Hepatocyte (in vitro differentiated cells): ENCODE results near the gene SRC. TPM values are rescaled to one million over a fixed set of nuclear protein-coding genes. Genes with fewer than 3 reads are reported as not detected.
A peak's percentile ranks its signal among the peaks of the same experiment; 100 is the strongest.

ENCODE experiments used
- DNase-seq: peaks from one replicate; pipeline ENCODE4 v3.0.0-alpha.2; 2016; ENCODE audit warnings: low spot score
- H2AFZ ChIP-seq: fragments of 200-600 bp; sonication (generic); 2 replicates; pipeline ENCODE4 v1.6.0; 2016; ENCODE audit warnings: antibody characterized with exemption, mild to moderate bottlenecking
- H3K27ac ChIP-seq: fragments of 200-600 bp; sonication (generic); 2 replicates; pipeline ENCODE4 v1.5.1; 2016; ENCODE audit warnings: mild to moderate bottlenecking
- H3K27me3 ChIP-seq: fragments of 200-600 bp; sonication (generic); 2 replicates; pipeline ENCODE4 v1.6.1; 2016
- H3K36me3 ChIP-seq: fragments of 200-600 bp; sonication (generic); replicated peaks from 2 replicates; pipeline ENCODE4 v1.5.1; 2016; ENCODE audit warnings: low read depth; ENCODE audit not compliant: insufficient read depth
- H3K4me1 ChIP-seq: fragments of 200-600 bp; sonication (generic); 2 replicates; pipeline ENCODE4 v1.5.1; 2016; ENCODE audit warnings: mild to moderate bottlenecking, moderate library complexity; ENCODE audit not compliant: insufficient read depth
- H3K4me2 ChIP-seq: fragments of 200-600 bp; sonication (generic); 2 replicates; pipeline ENCODE4 v1.6.0; 2016
- H3K4me3 ChIP-seq: fragments of 200-600 bp; sonication (generic); 2 replicates; pipeline ENCODE4 v1.5.1; 2016; ENCODE audit warnings: mild to moderate bottlenecking
- H3K79me2 ChIP-seq: fragments of 200-600 bp; sonication (generic); 2 replicates; pipeline ENCODE4 v1.6.0; 2017; ENCODE audit warnings: mild to moderate bottlenecking
- H3K9me2 ChIP-seq: fragments of 200-600 bp; sonication (generic); replicated peaks from 2 replicates; pipeline ENCODE4 v1.6.0; 2017; ENCODE audit warnings: mild to moderate bottlenecking; ENCODE audit not compliant: insufficient read depth
- H3K9me3 ChIP-seq: fragments of 200-600 bp; sonication (generic); 2 replicates; pipeline ENCODE4 v1.5.1; 2016; ENCODE audit warnings: low read depth, mild to moderate bottlenecking
- H4K20me1 ChIP-seq: fragments of 200-600 bp; sonication (generic); 2 replicates; pipeline ENCODE4 v1.6.0; 2016; ENCODE audit warnings: mild to moderate bottlenecking; ENCODE audit not compliant: insufficient read depth, poor library complexity, severe bottlenecking
- EZH2 ChIP-seq: fragments of 200-600 bp; sonication (generic); IDR thresholded peaks from 2 replicates; pipeline ENCODE4 v1.6.1; 2016; ENCODE audit warnings: antibody characterized with exemption, mild to moderate bottlenecking, borderline replicate concordance
- EZH2phosphoT487 ChIP-seq: fragments of 200-600 bp; sonication (generic); IDR thresholded peaks from one replicate; pipeline ENCODE4 v1.6.1; 2018; ENCODE audit warnings: antibody characterized with exemption, mild to moderate bottlenecking, low read depth, moderate library complexity; ENCODE audit not compliant: unreplicated experiment, severe bottlenecking
- WGBS: methylation state at CpG from one replicate; pipeline ENCODE4 v1.1.6; 2016; ENCODE audit warnings: low lambda C conversion rate; ENCODE audit errors: missing lambda C conversion rate; 5-methylcytosine and 5-hydroxymethylcytosine counted together
- polyA plus RNA-seq: library from polyadenylated mRNA; unstranded; fragments of >200 nt; fragmentation: Nextera tagmentation; extraction: Ambion mirVana; gene quantifications from 2 replicates; pipeline ENCODE4 v1.2.1, GENCODE V29; 2016
- total RNA-seq: library from RNA; depleted of rRNA; stranded (reverse); fragments of >200 nt; gene quantifications from 2 replicates; pipeline ENCODE4 v1.2.3, GENCODE V29; 2014
- TF ChIP-seq, protein P1 (sequence below): fragments of 200-600 bp; sonication (generic); IDR thresholded peaks from 2 replicates; pipeline ENCODE4 v1.5.1; 2016; ENCODE audit warnings: antibody characterized with exemption, mild to moderate bottlenecking; ENCODE audit not compliant: poor library complexity

The SRC gene
- total RNA-seq (45.5 and 69.8 TPM in 2 replicates), polyA plus RNA-seq (55.1 and 56.4 TPM in 2 replicates)

- TF ChIP-seq EZH2phosphoT487 (no peak), EZH2 (no peak)
- TF ChIP-seq, protein P1, sequence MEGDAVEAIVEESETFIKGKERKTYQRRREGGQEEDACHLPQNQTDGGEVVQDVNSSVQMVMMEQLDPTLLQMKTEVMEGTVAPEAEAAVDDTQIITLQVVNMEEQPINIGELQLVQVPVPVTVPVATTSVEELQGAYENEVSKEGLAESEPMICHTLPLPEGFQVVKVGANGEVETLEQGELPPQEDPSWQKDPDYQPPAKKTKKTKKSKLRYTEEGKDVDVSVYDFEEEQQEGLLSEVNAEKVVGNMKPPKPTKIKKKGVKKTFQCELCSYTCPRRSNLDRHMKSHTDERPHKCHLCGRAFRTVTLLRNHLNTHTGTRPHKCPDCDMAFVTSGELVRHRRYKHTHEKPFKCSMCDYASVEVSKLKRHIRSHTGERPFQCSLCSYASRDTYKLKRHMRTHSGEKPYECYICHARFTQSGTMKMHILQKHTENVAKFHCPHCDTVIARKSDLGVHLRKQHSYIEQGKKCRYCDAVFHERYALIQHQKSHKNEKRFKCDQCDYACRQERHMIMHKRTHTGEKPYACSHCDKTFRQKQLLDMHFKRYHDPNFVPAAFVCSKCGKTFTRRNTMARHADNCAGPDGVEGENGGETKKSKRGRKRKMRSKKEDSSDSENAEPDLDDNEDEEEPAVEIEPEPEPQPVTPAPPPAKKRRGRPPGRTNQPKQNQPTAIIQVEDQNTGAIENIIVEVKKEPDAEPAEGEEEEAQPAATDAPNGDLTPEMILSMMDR, result no peak
- peak; percentile 87 for DNase-seq
These were observed at the start of gene SRC for GRCh38 chr20:37345339-37346235. Gene SRC, plus strand, starts transcription at chr20:37346140. Its CDS starts 38,014 bp downstream, at chr20:37384154.

GRCh38 chr20:37296371-37296770 is 49.6 kb upstream of the SRC start:
- DNase-seq, result no peak
- peak overlapping the region; percentile 77 for H3K27ac ChIP-seq
- no peaks in the 10 kb centered on the region for H3K36me3 ChIP-seq
- H2AFZ ChIP-seq, result no peak overlapping the region
- H3K4me2 ChIP-seq, result peak overlapping the region; percentile 41
- 33% methylated on average over 2 of the region's 2 CpGs for WGBS
- no peaks in the 10 kb centered on the region for H3K9me2 ChIP-seq
- H3K27me3 ChIP-seq, result no peaks in the 10 kb centered on the region
- no peaks in the 10 kb centered on the region for H4K20me1 ChIP-seq
- H3K79me2 ChIP-seq, result peaks cover 81% of the 10 kb centered on the region
- H3K4me3 ChIP-seq, result no peak overlapping the region
- H3K4me1 ChIP-seq, result peaks cover 45% of the 10 kb centered on the region
- TF ChIP-seq EZH2 (no peak), EZH2phosphoT487 (no peak)
- TF ChIP-seq, protein P1, result no peak
- H3K9me3 ChIP-seq, result no peaks in the 10 kb centered on the region

More at GRCh38 chr20:37345339-37346235, at the start of gene SRC:
- Histone ChIP-seq H3K9me3 (no peaks in the 10 kb centered on the region), H4K20me1 (peaks cover 27% of the 10 kb centered on the region), H2AFZ (peak within 1 kb of the TSS; percentile 61), H3K27me3 (no peaks in the 10 kb centered on the region), H3K79me2 (peaks cover 51% of the 10 kb centered on the region), H3K27ac (peak within 1 kb of the TSS; percentile 97), H3K4me3 (peak within 1 kb of the TSS; percentile 37), H3K36me3 (no peaks in the 10 kb centered on the region), H3K4me2 (peak within 1 kb of the TSS; percentile 96), H3K9me2 (no peaks in the 10 kb centered on the region), H3K4me1 (peaks cover 47% of the 10 kb centered on the region)
- WGBS, result 24% methylated on average over 14 of the region's 63 CpGs

- no peaks in the 10 kb centered on the region for H3K27me3 ChIP-seq
- 77% methylated on average over 13 of the region's 13 CpGs for whole genome bisulfite sequencing
- no peak overlapping the region for H2AFZ ChIP-seq
- H4K20me1 ChIP-seq, result no peaks in the 10 kb centered on the region
- H3K79me2 ChIP-seq, result peaks cover 79% of the 10 kb centered on the region
- H3K4me2 ChIP-seq, result peak overlapping the region; percentile 41
- H3K4me3 ChIP-seq, result no peak overlapping the region
- DNase-seq, result no peak
- H3K9me3 ChIP-seq, result no peaks in the 10 kb centered on the region
- no peaks in the 10 kb centered on the region for H3K9me2 ChIP-seq
- H3K36me3 ChIP-seq, result no peaks in the 10 kb centered on the region
- H3K27ac ChIP-seq, result peak overlapping the region; percentile 77
- H3K4me1 ChIP-seq, result peaks cover 45% of the 10 kb centered on the region
- TF ChIP-seq EZH2, result no peak
- TF ChIP-seq EZH2phosphoT487, result no peak
- TF ChIP-seq, protein P1, result no peak
These were observed 48.7 kb upstream of the SRC start for GRCh38 chr20:37297066-37297736.
